Endothelial cell of umbilical vein (primary cell): ENCODE measurements around the gene SEMA4B. TPM values are rescaled to one million over a fixed set of nuclear protein-coding genes. Genes with fewer than 3 reads are reported as not detected.
"Not testable (repeated sequence)": the region's sequence is repeated elsewhere in the genome, so short reads cannot be mapped to it uniquely, and the experiment has no call there.

Source experiments
- BruUV-seq: library from RNA; stranded (reverse); fragments of 400-500 nt; replicated peaks from 2 replicates; lab custom pipeline; 2021; lab: Mats Ljungman, UMichigan
- CTCF ChIA-PET: fragments of 300-600, 350-600 bp; sonication (Branson Sonifier 250); formaldehyde crosslinking; loops from one replicate; lab custom pipeline; 2021; ENCODE audit warnings: antibody characterized with exemption, inconsistent platforms; lab: Charles Lee
- POLR2A ChIA-PET: fragments of 300-600, 350-600 bp; sonication (Branson Sonifier 250); formaldehyde crosslinking; loops from one replicate; lab custom pipeline; 2021; ENCODE audit warnings: antibody characterized with exemption, inconsistent platforms; lab: Charles Lee
- DNase-seq: peaks from one replicate; pipeline ENCODE4 v3.0.0-alpha.2; 2011; ENCODE audit warnings: low read depth, low spot score
- FAIRE-seq: peaks from 2 replicates; lab custom pipeline; 2011; peaks lifted over from hg19 to GRCh38; lab: Jason Lieb, UNC
- H2AFZ ChIP-seq: 2 replicates; pipeline ENCODE4 v1.6.0; 2012; ENCODE audit warnings: low read depth, low read length, control low read depth, inconsistent platforms
- H3K27ac ChIP-seq: 2 replicates; pipeline ENCODE4 v1.5.1; 2011; ENCODE audit warnings: low read depth, mild to moderate bottlenecking, control low read depth, low read length, moderate library complexity; ENCODE audit not compliant: insufficient read depth
- H3K27me3 ChIP-seq, 2 experiments: 2 replicates each; pipeline versions ENCODE4 v1.6.0 to v1.6.1; 2011; ENCODE audit warnings: low read length in 2 of 2, mixed read lengths in 1 of 2; ENCODE audit not compliant: control insufficient read depth in 2 of 2, insufficient read depth in 2 of 2
- H3K36me3 ChIP-seq, 2 experiments: 2 replicates in 1 of 2; 3 replicates in 1 of 2; pipeline ENCODE4 v1.5.1; 2011; ENCODE audit warnings: low read length in 2 of 2, mild to moderate bottlenecking in 1 of 2, moderate library complexity in 1 of 2; ENCODE audit not compliant: control insufficient read depth in 2 of 2, insufficient read depth in 2 of 2; ENCODE audit errors: extremely low read depth in 1 of 2
- H3K4me1 ChIP-seq: 3 replicates; pipeline ENCODE4 v1.5.1; 2011; ENCODE audit warnings: mild to moderate bottlenecking, low read length; ENCODE audit not compliant: control insufficient read depth, insufficient read depth; ENCODE audit errors: extremely low read depth
- H3K4me2 ChIP-seq: 2 replicates; pipeline ENCODE4 v1.6.1; 2011; ENCODE audit warnings: low read length, control low read depth, mixed read lengths; ENCODE audit not compliant: insufficient read depth
- H3K4me3 ChIP-seq, 3 experiments: fragments of 200-600 bp in 1 of 3; sonication (generic), shearing (Covaris generic) in 1 of 3; replicated peaks in 1 of 3; 2 replicates each; pipeline ENCODE4 v1.5.1; 2011 to 2016; ENCODE audit warnings: control low read depth in 3 of 3, low read length in 3 of 3, mild to moderate bottlenecking in 2 of 3, inconsistent platforms in 1 of 3, low read depth in 1 of 3, moderate library complexity in 1 of 3; ENCODE audit not compliant: insufficient read depth in 1 of 3
- H3K79me2 ChIP-seq: 2 replicates; pipeline ENCODE4 v1.6.0; 2012; ENCODE audit warnings: low read length, inconsistent platforms; ENCODE audit not compliant: control insufficient read depth, insufficient read depth
- H3K9ac ChIP-seq: replicated peaks from 2 replicates; pipeline ENCODE3; 2011; ENCODE audit warnings: low read length, control low read depth; ENCODE audit not compliant: insufficient read depth; ENCODE audit errors: extremely low read depth
- H3K9me1 ChIP-seq: replicated peaks from 3 replicates; pipeline ENCODE4 v1.6.0; 2011; ENCODE audit warnings: mild to moderate bottlenecking, low read length; ENCODE audit not compliant: control insufficient read depth, insufficient read depth; ENCODE audit errors: extremely low read depth
- H3K9me3 ChIP-seq: replicated peaks from 2 replicates; pipeline ENCODE4 v1.5.1; 2012; ENCODE audit warnings: low read length, inconsistent platforms; ENCODE audit not compliant: control insufficient read depth, insufficient read depth
- H4K20me1 ChIP-seq: replicated peaks from 2 replicates; pipeline ENCODE3; 2011; ENCODE audit warnings: mild to moderate bottlenecking, low read length; ENCODE audit not compliant: control insufficient read depth, insufficient read depth; ENCODE audit errors: extremely low read depth
- GATA2 ChIP-seq: IDR thresholded peaks from 2 replicates; pipeline ENCODE4 v1.7.0; 2011; ENCODE audit warnings: low read depth, mild to moderate bottlenecking, moderate library complexity, mixed read lengths, low read length; ENCODE audit not compliant: insufficient read length, insufficient read depth
- JUN ChIP-seq: IDR thresholded peaks from 2 replicates; pipeline ENCODE4 v1.6.1; 2011; ENCODE audit warnings: borderline replicate concordance, low read depth; ENCODE audit not compliant: insufficient read length, insufficient read depth
- POLR2A ChIP-seq: IDR thresholded peaks from 2 replicates; pipeline ENCODE4 v1.6.1; 2012; ENCODE audit warnings: low read depth, mild to moderate bottlenecking, control low read depth, low read length
- dilution Hi-C: fragments of 300-500 bp; cut with MboI; formaldehyde crosslinking; loops from one replicate; pipeline ENCODE4 v1.15.0; 2019; ENCODE audit warnings: low sequenced_read_pairs; ENCODE audit not compliant: extremely low pct_ligation_motif_present
- intact Hi-C: fragments of 100-400 bp; cut with micrococcal nuclease; formaldehyde crosslinking; loops from one replicate; pipeline ENCODE4 v1.10.0; 2022
- polyA plus RNA-seq, 4 experiments: library from polyadenylated mRNA; depleted of rRNA in 3 of 4; stranded (reverse) in 3 of 4; unstranded in 1 of 4; fragments of >200 nt; gene quantifications; 2 replicates each; pipeline versions ENCODE4 v1.2.1 to v1.2.3, GENCODE V29; 2011 to 2012; ENCODE audit warnings: missing spikeins in 1 of 4
- total RNA-seq: library from RNA; stranded (reverse); gene quantifications from 2 replicates; pipeline ENCODE4 v1.2.3, GENCODE V29; 2021

Gene SEMA4B
- total and polyA plus RNA-seq, 2 donors (not counting 3 experiments of a cell fraction or from before 2014, with no cell fraction given): 6.1 to 7.1 TPM

DNA sequence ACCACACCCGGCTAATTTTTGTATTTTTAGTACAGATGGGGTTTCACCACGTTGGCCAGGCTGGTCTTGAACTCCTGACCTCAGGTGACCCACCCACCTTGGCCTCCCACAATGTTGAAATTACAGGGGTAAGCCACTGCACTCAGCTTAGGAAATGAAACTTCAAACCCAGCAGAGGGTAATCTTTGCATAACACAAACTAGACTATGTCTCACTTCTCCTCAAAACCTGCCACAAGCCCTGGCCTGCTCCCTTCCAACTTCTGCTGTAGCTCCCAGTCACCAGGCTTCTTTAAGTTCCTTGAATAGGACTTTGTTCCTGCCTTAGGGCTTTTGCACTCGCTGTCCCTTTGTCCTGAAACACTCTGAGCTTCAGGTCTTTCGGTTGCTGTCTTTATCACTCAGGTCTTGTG is 39.2 kb upstream of the SEMA4B start:
- H2AFZ ChIP-seq: no peak overlapping the region
- CTCF ChIA-PET: interaction anchor here (0.8 to 1.3 kb wide), 4 partner anchors 44 to 131 kb away, joined by 3 to 5 read pairs (median 4); partner anchors contain the start of gene CIB1

DNA sequence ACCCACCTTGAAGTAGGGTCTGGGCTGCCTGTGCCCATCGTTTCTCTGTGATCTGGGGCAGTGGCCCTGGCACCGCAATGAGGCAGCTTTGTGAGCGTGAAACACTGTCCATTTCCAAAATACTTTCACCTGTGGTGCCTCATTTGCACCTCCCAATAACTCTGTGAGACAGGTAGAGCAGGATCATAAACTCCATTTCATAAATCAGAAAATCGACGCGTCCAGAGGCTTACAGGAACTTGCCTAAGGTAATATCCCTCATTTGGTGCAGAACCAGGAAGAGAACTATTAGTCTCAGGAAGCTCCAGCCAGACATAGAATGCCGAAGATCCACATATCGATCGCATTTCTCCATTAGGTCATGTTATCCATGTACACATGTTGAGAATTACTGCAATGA is 38.2 kb upstream of the SEMA4B start:
- ChIA-PET CTCF (interaction anchor here (1.0 to 1.3 kb wide), 2 partner anchors 52 to 130 kb away, joined by 4 read pairs; no protein-coding TSS in a partner anchor), POLR2A (no interaction called here)
- Histone ChIP-seq H3K9ac (no peak overlapping the region), H3K4me2 (no peak overlapping the region), H3K36me3 (no peaks in the 10 kb centered on the region), H3K27ac (no peak overlapping the region), H3K27me3 (no peaks in the 10 kb centered on the region), H3K4me3 (no peak overlapping the region), H2AFZ (no peak overlapping the region), H3K79me2 (no peaks in the 10 kb centered on the region), H3K9me3 (no peaks in the 10 kb centered on the region), H3K9me1 (no peaks in the 10 kb centered on the region), H3K4me1 (peaks cover 27% of the 10 kb centered on the region), H4K20me1 (no peaks in the 10 kb centered on the region)
- no TSS peak for BruUV-seq
- dilution Hi-C loops: no loop called here
- DNase-seq: no peak
- FAIRE-seq: no peak
- intact Hi-C loops: no loop called here
- TF ChIP-seq GATA2: no peak

More for the DNA sequence above, 39.2 kb upstream of the SEMA4B start:
- no peak overlapping the region for H3K9ac ChIP-seq
- H3K79me2 ChIP-seq: no peaks in the 10 kb centered on the region
- no peaks in the 10 kb centered on the region for H3K27me3 ChIP-seq
- H3K9me1 ChIP-seq: no peaks in the 10 kb centered on the region
- BruUV-seq: no TSS peak
- POLR2A ChIA-PET: no interaction called here
- no peak overlapping the region for H3K4me3 ChIP-seq
- no peaks in the 10 kb centered on the region for H4K20me1 ChIP-seq
- no peaks in the 10 kb centered on the region for H3K9me3 ChIP-seq
- intact Hi-C loops (no loop called here), dilution Hi-C loops (no loop called here)
- H3K4me2 ChIP-seq: no peak overlapping the region
- FAIRE-seq (no peak), DNase-seq (no peak)
- no peak for TF ChIP-seq POLR2A
- no peak for TF ChIP-seq JUN
- H3K4me1 ChIP-seq: peaks cover 27% of the 10 kb centered on the region
- H3K27ac ChIP-seq: no peak overlapping the region
- H3K36me3 ChIP-seq: no peaks in the 10 kb centered on the region

DNA sequence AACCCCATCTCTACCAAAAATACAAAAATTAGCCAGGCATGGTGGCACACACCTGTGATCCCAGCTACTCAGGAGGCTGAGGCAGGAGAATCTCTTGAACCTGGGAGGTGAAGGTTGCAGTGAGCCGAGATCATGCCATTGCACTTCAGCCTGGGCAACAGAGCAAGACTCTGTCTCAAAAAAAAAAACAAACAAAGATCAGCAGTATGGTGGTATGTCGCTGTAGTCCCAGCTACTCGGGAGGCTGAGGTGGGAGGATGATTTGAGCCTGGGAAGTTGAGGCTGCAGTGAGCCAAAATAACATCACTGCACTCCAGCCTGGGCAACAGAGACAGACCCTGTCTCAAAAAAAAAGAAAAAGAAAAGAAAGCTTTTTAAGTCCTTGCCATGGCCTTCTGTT is 36.9 kb upstream of the SEMA4B start:
- dilution Hi-C loops, H3K9me3 ChIP-seq, H3K27me3 ChIP-seq, DNase-seq, H3K9ac ChIP-seq, POLR2A ChIA-PET, BruUV-seq, intact Hi-C loops, H3K36me3 ChIP-seq, H3K27ac ChIP-seq, FAIRE-seq, H4K20me1 ChIP-seq, H3K79me2 ChIP-seq, H2AFZ ChIP-seq, H3K4me3 ChIP-seq, H3K9me1 ChIP-seq, H3K4me2 ChIP-seq: not testable (repeated sequence)
- CTCF ChIA-PET: interaction anchor here (1.6 kb wide), 1 partner anchor 57 kb away, joined by 4 read pairs; no protein-coding TSS in a partner anchor
- H3K4me1 ChIP-seq: peaks cover 20% of the 10 kb centered on the region
